M059J (cell line): ENCODE data around the gene CAPN14. TPM values are rescaled to one million over a fixed set of nuclear protein-coding genes. Genes with fewer than 3 reads are reported as not detected.
A peak's percentile ranks its signal among the peaks of the same experiment; 100 is the strongest.
"Not testable (repeated sequence)": the region's sequence is repeated elsewhere in the genome, so short reads cannot be mapped to it uniquely, and the experiment has no call there.

Experiments used
- DNase-seq: peaks from one replicate; pipeline ENCODE4 v3.0.0-alpha.2; 2012; ENCODE audit warnings: low read depth
- total RNA-seq: library from RNA; depleted of rRNA; stranded (reverse); fragments of >200 nt; shearing (Covaris generic); gene quantifications from 2 replicates; pipeline ENCODE4 v1.2.3, GENCODE V29; 2014

Gene CAPN14
- total RNA-seq, 1 experiment from 2014 or later: 0.30 TPM

GRCh38 chr2:31197166-31197565 is 20.1 kb downstream of the CAPN14 start:
- DNase-seq: no peak

GRCh38 chr2:31196622-31197021 is 20.7 kb downstream of the CAPN14 start:
- no peak for DNase-seq

- no peak for DNase-seq
Observed at GRCh38 chr2:31193806-31194205, 23.5 kb downstream of the CAPN14 start.

GRCh38 chr2:31192851-31193392 is 24.4 kb downstream of the CAPN14 start:
- no peak for DNase-seq

GRCh38 chr2:31192396-31192795 is 24.9 kb downstream of the CAPN14 start:
- no peak for DNase-seq

- DNase-seq: no peak
Observed at GRCh38 chr2:31191931-31192330, 25.4 kb downstream of the CAPN14 start.

- no peak for DNase-seq
Observed at GRCh38 chr2:31190188-31190587, 27.1 kb downstream of the CAPN14 start.

GRCh38 chr2:31189141-31189540 is 28.2 kb downstream of the CAPN14 start:
- no peak for DNase-seq

GRCh38 chr2:31188131-31188530 is 29.2 kb downstream of the CAPN14 start:
- DNase-seq: no peak

- no peak for DNase-seq
Observed at GRCh38 chr2:31187166-31187565, 30.1 kb downstream of the CAPN14 start.

GRCh38 chr2:31183973-31184372 is 33.3 kb downstream of the CAPN14 start:
- not testable (repeated sequence) for DNase-seq

GRCh38 chr2:31176742-31177141 is 40.6 kb downstream of the CAPN14 start:
- DNase-seq: no peak

- DNase-seq: no peak
Observed at GRCh38 chr2:31171142-31171541, 46.2 kb downstream of the CAPN14 start.

GRCh38 chr2:31170071-31170698 is 47.1 kb downstream of the CAPN14 start:
- peak; percentile 51 for DNase-seq

GRCh38 chr2:31168291-31168690 is 49.0 kb downstream of the CAPN14 start:
- DNase-seq: no peak

GRCh38 chr2:31166925-31167324 is 50.4 kb downstream of the CAPN14 start:
- no peak for DNase-seq

GRCh38 chr2:31163011-31163539 is 54.2 kb downstream of the CAPN14 start:
- no peak for DNase-seq

GRCh38 chr2:31161637-31162036 is 55.7 kb downstream of the CAPN14 start:
- no peak for DNase-seq

GRCh38 chr2:31151501-31151900 is 65.8 kb downstream of the CAPN14 start:
- DNase-seq: peak; percentile 24

- DNase-seq: no peak
Observed at GRCh38 chr2:31150120-31150670, 67.1 kb downstream of the CAPN14 start.

GRCh38 chr2:31148514-31148913 is 68.8 kb downstream of the CAPN14 start:
- DNase-seq: no peak

- no peak for DNase-seq
Observed at GRCh38 chr2:31147645-31148044, 69.7 kb downstream of the CAPN14 start.

- DNase-seq: no peak
Observed at GRCh38 chr2:31142110-31142509, 75.2 kb downstream of the CAPN14 start.
